Endothelial cell of umbilical vein (primary cell): ENCODE results near the gene AGAP3.

Experiments used
- CTCF ChIP-seq, 2 donors: IDR thresholded peaks; 1 replicate in 1 of 2; 2 replicates in 1 of 2; pipeline ENCODE4 v1.5.1; 2011; ENCODE audit warnings: low read length in 2 of 2, mild to moderate bottlenecking in 2 of 2, moderate library complexity in 2 of 2, control low read depth in 1 of 2, inconsistent platforms in 1 of 2, low read depth in 1 of 2; ENCODE audit not compliant: insufficient read depth in 1 of 2; ENCODE audit errors: extremely low read depth in 1 of 2
- EZH2 ChIP-seq: IDR thresholded peaks from 2 replicates; pipeline ENCODE4 v1.6.1; 2012; ENCODE audit warnings: borderline replicate concordance, low read depth, mild to moderate bottlenecking, moderate library complexity, low read length, inconsistent platforms; ENCODE audit not compliant: severe bottlenecking
- FOS ChIP-seq: IDR thresholded peaks from 2 replicates; pipeline ENCODE4 v1.6.1; 2011; ENCODE audit warnings: mild to moderate bottlenecking, low read length, moderate library complexity, borderline replicate concordance; ENCODE audit not compliant: insufficient read depth
- GATA2 ChIP-seq: IDR thresholded peaks from 2 replicates; pipeline ENCODE4 v1.7.0; 2011; ENCODE audit warnings: low read depth, mild to moderate bottlenecking, moderate library complexity, mixed read lengths, low read length; ENCODE audit not compliant: insufficient read length, insufficient read depth
- MAX ChIP-seq: IDR thresholded peaks from 2 replicates; pipeline ENCODE4 v1.6.1; 2011; ENCODE audit not compliant: insufficient read depth, insufficient read length
- MYC ChIP-seq: IDR thresholded peaks from one replicate; pipeline ENCODE4 v1.6.1; 2011; ENCODE audit warnings: mild to moderate bottlenecking, low read depth, low read length
- POLR2A ChIP-seq: IDR thresholded peaks from 2 replicates; pipeline ENCODE4 v1.6.1; 2012; ENCODE audit warnings: low read depth, mild to moderate bottlenecking, control low read depth, low read length
- POLR2AphosphoS5 ChIP-seq: IDR thresholded peaks from 2 replicates; pipeline ENCODE4 v1.6.1; 2012; ENCODE audit warnings: low read depth, mild to moderate bottlenecking, control low read depth, low read length, moderate library complexity; ENCODE audit not compliant: insufficient read depth

- TF ChIP-seq POLR2AphosphoS5, result no peak
- no peak for TF ChIP-seq CTCF (IDR thresholded peaks at IDR 0.05; ENCODE audit: extremely low read depth in 1 of 2, insufficient read depth in 1 of 2, low read depth in 1 of 2, low read length in 2 of 2)
- no peak for TF ChIP-seq POLR2A
- no peak for TF ChIP-seq MAX
- TF ChIP-seq FOS, result no peak
- no peak for TF ChIP-seq EZH2
- no peak for TF ChIP-seq GATA2
- TF ChIP-seq MYC, result no peak
Observed at GRCh38 chr7:151114151-151115090, 28.1 kb downstream of the AGAP3 start.
